SK-N-SH treated with all-trans-retinoic acid at 6 μM for 48 hours (cell line): ENCODE results near the gene PDGFB.

ENCODE experiments used
- ATAC-seq: fragments of 200-7000 bp; cut with Tn5 transposase; 3 replicates; pipeline ENCODE4 v1.9.1; 2020; ENCODE audit warnings: mild to moderate bottlenecking, moderate library complexity
- ARNTL ChIP-seq: fragments of 450-650 bp; formaldehyde crosslinking; IDR thresholded peaks from 2 replicates; pipeline ENCODE4 v1.5.0; 2020; ENCODE audit warnings: low read depth, mild to moderate bottlenecking, moderate library complexity, borderline replicate concordance
- BACH2 ChIP-seq: fragments of 250-450 bp; sonication (Bioruptor Pico); IDR thresholded peaks from 2 replicates; pipeline ENCODE4 v1.9.0; 2021; ENCODE audit warnings: mild to moderate bottlenecking, borderline replicate concordance
- CREB5 ChIP-seq: fragments of 250-450 bp; sonication (Bioruptor Pico); IDR thresholded peaks from 2 replicates; pipeline ENCODE4 v1.5.1; 2020; ENCODE audit warnings: low read depth, mild to moderate bottlenecking, moderate library complexity
- CSRNP3 ChIP-seq: fragments of 250-450 bp; sonication (Bioruptor Pico); IDR thresholded peaks from 2 replicates; pipeline ENCODE4 v1.5.1; 2021; ENCODE audit warnings: mild to moderate bottlenecking, moderate library complexity
- ESRRG ChIP-seq: fragments of 250-450 bp; sonication (Bioruptor Pico); IDR thresholded peaks from 2 replicates; pipeline ENCODE4 v1.6.1; 2021; ENCODE audit warnings: mild to moderate bottlenecking
- GLIS3 ChIP-seq: fragments of 250-450 bp; sonication (Bioruptor Pico); IDR thresholded peaks from 2 replicates; pipeline ENCODE4 v1.5.0; 2020; ENCODE audit warnings: mild to moderate bottlenecking, moderate library complexity
- ISL1 ChIP-seq: fragments of 250-450 bp; sonication (Bioruptor Pico); IDR thresholded peaks from 2 replicates; pipeline ENCODE4 v2.1.2; 2022; ENCODE audit warnings: mild to moderate bottlenecking, moderate library complexity
- PATZ1 ChIP-seq: fragments of 250-450 bp; sonication (Bioruptor Pico); IDR thresholded peaks from 2 replicates; pipeline ENCODE4 v1.8.0; 2020; ENCODE audit warnings: mild to moderate bottlenecking, moderate library complexity, borderline replicate concordance
- POU6F1 ChIP-seq: fragments of 250-450 bp; sonication (Bioruptor Pico); IDR thresholded peaks from 2 replicates; pipeline ENCODE4 v1.8.0; 2021; ENCODE audit warnings: low read depth, mild to moderate bottlenecking, moderate library complexity, borderline replicate concordance
- PPARA ChIP-seq: fragments of 250-450 bp; sonication (Bioruptor Pico); IDR thresholded peaks from 2 replicates; pipeline ENCODE4 v1.5.0; 2020; ENCODE audit warnings: mild to moderate bottlenecking, borderline replicate concordance
- RARB ChIP-seq: fragments of 250-450 bp; sonication (Bioruptor Pico); IDR thresholded peaks from 2 replicates; pipeline ENCODE4 v1.8.0; 2021; ENCODE audit warnings: mild to moderate bottlenecking, moderate library complexity
- SNAI2 ChIP-seq: fragments of 250-450 bp; sonication (Bioruptor Pico); IDR thresholded peaks from 2 replicates; pipeline ENCODE4 v1.5.0; 2020; ENCODE audit warnings: mild to moderate bottlenecking, moderate library complexity
- TCF4 ChIP-seq: fragments of 250-450 bp; sonication (Bioruptor Pico); IDR thresholded peaks from 2 replicates; pipeline ENCODE4 v1.8.0; 2021; ENCODE audit warnings: mild to moderate bottlenecking, moderate library complexity, borderline replicate concordance
- TOX ChIP-seq: fragments of 250-450 bp; sonication (Bioruptor Pico); IDR thresholded peaks from 2 replicates; pipeline ENCODE4 v1.8.0; 2021; ENCODE audit warnings: mild to moderate bottlenecking, moderate library complexity, borderline replicate concordance
- TSHZ2 ChIP-seq: fragments of 250-450 bp; sonication (Bioruptor Pico); IDR thresholded peaks from 2 replicates; pipeline ENCODE4 v1.5.0; 2020; ENCODE audit warnings: mild to moderate bottlenecking, moderate library complexity
- ZC3H10 ChIP-seq: fragments of 250-450 bp; sonication (Bioruptor Pico); IDR thresholded peaks from 2 replicates; pipeline ENCODE4 v1.5.1; 2021; ENCODE audit warnings: mild to moderate bottlenecking, moderate library complexity
- ZFP3 ChIP-seq: fragments of 250-450 bp; sonication (Bioruptor Pico); IDR thresholded peaks from 2 replicates; pipeline ENCODE4 v1.5.0; 2020; ENCODE audit warnings: mild to moderate bottlenecking, moderate library complexity
- ZFP30 ChIP-seq: fragments of 450-650 bp; formaldehyde crosslinking; IDR thresholded peaks from 2 replicates; pipeline ENCODE4 v1.5.0; 2022; ENCODE audit warnings: mild to moderate bottlenecking, moderate library complexity
- ZNF565 ChIP-seq: fragments of 450-650 bp; formaldehyde crosslinking; conservative IDR thresholded peaks from 2 replicates; pipeline ENCODE4 v1.5.0; 2020; ENCODE audit warnings: low read depth, mild to moderate bottlenecking, moderate library complexity
- ZNF70 ChIP-seq: fragments of 450-650 bp; formaldehyde crosslinking; IDR thresholded peaks from 2 replicates; pipeline ENCODE4 v1.5.0; 2020; ENCODE audit warnings: mild to moderate bottlenecking, moderate library complexity
- ZNF8 ChIP-seq: fragments of 450-650 bp; formaldehyde crosslinking; IDR thresholded peaks from 2 replicates; pipeline ENCODE4 v1.5.0; 2020; ENCODE audit warnings: mild to moderate bottlenecking, moderate library complexity

The PDGFB gene

GRCh38 chr22:39229688-39230260 is 15.0 kb downstream of the PDGFB start:
- no peak for TF ChIP-seq SNAI2 (CRISPR knock-in tag)
- no peak for TF ChIP-seq CSRNP3 (CRISPR knock-in tag)
- no peak for TF ChIP-seq ZFP30 (CRISPR knock-in tag)
- no peak for TF ChIP-seq RARB
- TF ChIP-seq CREB5 (CRISPR knock-in tag), result no peak
- no peak for TF ChIP-seq ZFP3
- TF ChIP-seq GLIS3 (CRISPR knock-in tag), result no peak
- no peak for TF ChIP-seq TSHZ2
- no peak for TF ChIP-seq ZNF70 (CRISPR knock-in tag)
- TF ChIP-seq PATZ1, result no peak
- no peak for TF ChIP-seq ESRRG
- TF ChIP-seq TCF4 (CRISPR knock-in tag), result no peak
- no peak for TF ChIP-seq ZC3H10 (CRISPR knock-in tag)
- TF ChIP-seq ISL1 (CRISPR knock-in tag), result no peak
- TF ChIP-seq ZNF565 (CRISPR knock-in tag), result no peak
- TF ChIP-seq PPARA (CRISPR knock-in tag), result no peak
- no peak for ATAC-seq

- TF ChIP-seq CREB5 (CRISPR knock-in tag), result no peak
- TF ChIP-seq ESRRG, result no peak
- no peak for TF ChIP-seq TOX (CRISPR knock-in tag)
- no peak for TF ChIP-seq GLIS3 (CRISPR knock-in tag)
- no peak for TF ChIP-seq PPARA (CRISPR knock-in tag)
- no peak for TF ChIP-seq TSHZ2
- TF ChIP-seq BACH2 (CRISPR knock-in tag), result no peak
- no peak for TF ChIP-seq CSRNP3 (CRISPR knock-in tag)
- no peak for TF ChIP-seq ZC3H10 (CRISPR knock-in tag)
- no peak for TF ChIP-seq ZNF70 (CRISPR knock-in tag)
- no peak for TF ChIP-seq ISL1 (CRISPR knock-in tag)
- TF ChIP-seq TCF4 (CRISPR knock-in tag), result no peak
- no peak for TF ChIP-seq POU6F1 (CRISPR knock-in tag)
- TF ChIP-seq ZNF565 (CRISPR knock-in tag), result no peak
- no peak for TF ChIP-seq SNAI2 (CRISPR knock-in tag)
- no peak for TF ChIP-seq ZNF8 (CRISPR knock-in tag)
- TF ChIP-seq ARNTL (CRISPR knock-in tag), result no peak
- no peak for TF ChIP-seq PATZ1
- no peak for ATAC-seq
Measured at GRCh38 chr22:39229075-39229474, 15.7 kb downstream of the PDGFB start.
